Stomach (tissue), 9 donors: Measurements from ENCODE around the gene COL19A1. TPM values are rescaled to one million over a fixed set of nuclear protein-coding genes. Genes with fewer than 3 reads are reported as not detected.

Experiments
- DNase-seq, 2 donors: peaks; one replicate each; pipeline versions ENCODE4 v3.0.0 to v3.0.0-alpha.2; 2013 to 2019
- H3K27ac ChIP-seq, 5 donors: fragments of 200-600 bp in 4 of 5; sonication (generic) in 4 of 5; one replicate each; pipeline ENCODE4 v1.5.1; 2013 to 2019; ENCODE audit warnings: mild to moderate bottlenecking in 1 of 5, moderate library complexity in 1 of 5
- H3K27me3 ChIP-seq, 3 donors: fragments of 200-600 bp; sonication (generic); one replicate each; pipeline ENCODE4 v1.5.1; 2017 to 2019; ENCODE audit warnings: mixed run types in 1 of 3
- H3K36me3 ChIP-seq, 4 donors: fragments of 200-600 bp; sonication (generic); 1 replicate in 3 of 4; 2 replicates in 1 of 4; pipeline ENCODE4 v1.5.1; 2016 to 2019
- H3K4me1 ChIP-seq, 4 donors: fragments of 200-600 bp; sonication (generic); one replicate each; pipeline ENCODE4 v1.5.1; 2016 to 2019
- H3K4me3 ChIP-seq, 4 donors: fragments of 200-600 bp; sonication (generic) in 3 of 4; one replicate each; pipeline ENCODE4 v1.5.1; 2016 to 2019; ENCODE audit warnings: mild to moderate bottlenecking in 1 of 4
- H3K9me3 ChIP-seq, 4 donors: fragments of 200-600 bp; sonication (generic); one replicate each; pipeline ENCODE4 v1.5.1; 2016 to 2019
- EP300 ChIP-seq: sonication (generic); formaldehyde crosslinking; IDR thresholded peaks from one replicate; pipeline ENCODE4 v1.6.1; 2017; ENCODE audit warnings: antibody characterized with exemption
- POLR2A ChIP-seq, 4 donors: fragments of 450-650 bp; IDR thresholded peaks; one replicate each; pipeline ENCODE4 v1.6.1; 2016; ENCODE audit warnings: antibody characterized with exemption in 4 of 4, control low read depth in 2 of 4, mild to moderate bottlenecking in 1 of 4, moderate library complexity in 1 of 4
- POLR2AphosphoS5 ChIP-seq, 3 donors: sonication (generic); formaldehyde crosslinking; IDR thresholded peaks; one replicate each; pipeline ENCODE4 v1.6.1; 2016; ENCODE audit warnings: antibody characterized with exemption in 3 of 3
- WGBS, 5 donors: extraction: QIAGEN DNeasy Blood & Tissue Kit in 3 of 5; methylation state at CpG; one replicate each; pipeline versions ENCODE4 v1.1.5 to v1.1.7; 2013 to 2018; 5-methylcytosine and 5-hydroxymethylcytosine counted together
- intact Hi-C: fragments of 100-400 bp; cut with DNase I; formaldehyde crosslinking; loops from one replicate; pipeline ENCODE4 v1.15.1; 2023; ENCODE audit warnings: low total_unique reads
- polyA plus RNA-seq, 3 donors: library from polyadenylated mRNA; stranded (reverse); fragments of 200-250 nt; gene quantifications; one replicate each; pipeline ENCODE4 v1.2.3, GENCODE V29; 2013
- total RNA-seq, 5 donors: library from RNA; depleted of rRNA; stranded (reverse); fragments of >200 nt; gene quantifications; one replicate each; pipeline versions ENCODE4 v1.1.0 to v1.2.3, GENCODE V29; 2014 to 2016
- TF ChIP-seq, protein P1 (sequence below), 7 experiments: fragments of 450-650 bp in 4 of 7; fragments of 200-600 bp in 3 of 7; sonication (generic) in 3 of 7; IDR thresholded peaks; one replicate each; pipeline ENCODE4 v1.5.1; 2016 to 2019; ENCODE audit warnings: antibody characterized with exemption in 7 of 7, control low read depth in 2 of 7, mild to moderate bottlenecking in 1 of 7
- donor health status: healthy with polysubstance abuse.
- donor health status: Bipolar disorder and iron deficiency.
- donor health status: healthy.

Gene COL19A1
- total and polyA plus RNA-seq, 8 donors: 0.13 to 13.4 (median 2.5) TPM; not detected in 3

DNA sequence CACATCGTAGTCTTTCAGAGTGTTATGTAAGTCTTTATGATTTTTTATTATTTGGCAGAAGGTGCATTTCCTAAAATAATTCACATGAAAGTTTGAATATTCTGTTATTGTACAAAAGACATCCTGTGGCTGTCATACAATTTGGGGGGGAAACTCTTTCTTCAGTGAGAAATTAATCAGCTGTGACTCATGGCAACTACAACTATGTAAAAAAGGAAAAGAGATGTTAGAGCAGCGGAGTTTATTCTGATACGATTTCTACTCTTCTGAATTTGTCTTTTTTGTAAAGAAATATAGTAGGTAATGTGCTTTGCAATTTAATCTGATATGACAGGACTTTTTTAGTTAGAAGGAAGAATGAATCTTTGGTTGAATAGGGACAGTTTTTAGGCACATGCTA, 14.2 kb downstream of the COL19A1 start:
- WGBS, 5 donors: 78 to 85% (median 83%) methylated on average over 3 of the region's 3 CpGs
- intact Hi-C loops: no loop called here
- Histone ChIP-seq H3K27ac (no peak overlapping the region), H3K36me3 (no peaks in the 10 kb centered on the region), H3K9me3 (no peaks in the 10 kb centered on the region), H3K4me3 (no peak overlapping the region), H3K4me1 (no peaks in the 10 kb centered on the region), H3K27me3 (no peaks in the 10 kb centered on the region)
- no peak for DNase-seq
- TF ChIP-seq EP300 (no peak), POLR2AphosphoS5 (IDR thresholded peaks at IDR 0.05) (no peak), POLR2A (IDR thresholded peaks at IDR 0.05) (no peak)
- TF ChIP-seq, protein P1, sequence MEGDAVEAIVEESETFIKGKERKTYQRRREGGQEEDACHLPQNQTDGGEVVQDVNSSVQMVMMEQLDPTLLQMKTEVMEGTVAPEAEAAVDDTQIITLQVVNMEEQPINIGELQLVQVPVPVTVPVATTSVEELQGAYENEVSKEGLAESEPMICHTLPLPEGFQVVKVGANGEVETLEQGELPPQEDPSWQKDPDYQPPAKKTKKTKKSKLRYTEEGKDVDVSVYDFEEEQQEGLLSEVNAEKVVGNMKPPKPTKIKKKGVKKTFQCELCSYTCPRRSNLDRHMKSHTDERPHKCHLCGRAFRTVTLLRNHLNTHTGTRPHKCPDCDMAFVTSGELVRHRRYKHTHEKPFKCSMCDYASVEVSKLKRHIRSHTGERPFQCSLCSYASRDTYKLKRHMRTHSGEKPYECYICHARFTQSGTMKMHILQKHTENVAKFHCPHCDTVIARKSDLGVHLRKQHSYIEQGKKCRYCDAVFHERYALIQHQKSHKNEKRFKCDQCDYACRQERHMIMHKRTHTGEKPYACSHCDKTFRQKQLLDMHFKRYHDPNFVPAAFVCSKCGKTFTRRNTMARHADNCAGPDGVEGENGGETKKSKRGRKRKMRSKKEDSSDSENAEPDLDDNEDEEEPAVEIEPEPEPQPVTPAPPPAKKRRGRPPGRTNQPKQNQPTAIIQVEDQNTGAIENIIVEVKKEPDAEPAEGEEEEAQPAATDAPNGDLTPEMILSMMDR (IDR thresholded peaks at IDR 0.05): no peak

DNA sequence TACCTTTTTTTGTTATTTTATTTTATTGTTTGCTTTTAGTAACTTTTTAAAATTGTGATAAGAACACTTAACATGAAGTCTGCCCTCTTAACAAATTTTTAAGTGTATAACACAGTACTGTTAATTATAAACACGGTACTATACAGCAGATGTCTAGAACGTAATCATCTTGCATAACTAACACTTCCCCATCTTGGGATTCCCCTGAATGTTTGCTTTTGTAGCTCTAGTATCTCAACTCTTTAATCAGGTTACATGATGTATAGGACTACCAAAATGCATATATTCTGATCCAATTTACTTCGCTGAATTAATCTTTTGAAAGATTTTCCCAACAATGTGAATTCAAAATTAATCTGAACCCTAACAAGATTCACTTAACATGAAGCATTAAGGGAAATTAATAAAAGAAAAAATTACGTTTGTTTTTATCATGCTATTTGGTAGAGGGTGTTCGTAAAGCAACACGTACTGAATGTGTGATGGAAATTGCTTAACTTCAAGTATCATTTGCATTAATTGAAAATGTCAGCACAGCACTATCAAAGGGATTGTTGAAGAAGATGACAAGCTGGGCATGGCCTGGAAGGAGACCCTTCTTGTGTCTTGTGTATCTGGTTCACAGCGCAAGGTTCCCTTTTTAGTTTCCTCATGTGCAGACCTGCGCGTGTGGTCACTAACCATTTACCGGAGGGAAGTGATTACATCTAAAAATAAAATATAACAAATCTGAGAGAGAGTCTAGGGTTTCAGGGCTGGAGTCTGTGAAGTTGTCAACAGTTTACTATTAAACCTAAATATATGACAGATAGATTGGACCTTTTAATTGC, 15.2 kb downstream of the COL19A1 start:
- no peak for DNase-seq
- Histone ChIP-seq H3K9me3 (no peaks in the 10 kb centered on the region), H3K27me3 (no peaks in the 10 kb centered on the region), H3K27ac (no peak overlapping the region), H3K36me3 (no peaks in the 10 kb centered on the region), H3K4me1 (no peaks in the 10 kb centered on the region), H3K4me3 (no peak overlapping the region)
- intact Hi-C loops: no loop called here
- WGBS, 5 donors: 72 to 84% (median 77%) methylated on average over 10 of the region's 10 CpGs
- TF ChIP-seq POLR2A (IDR thresholded peaks at IDR 0.05) (no peak), POLR2AphosphoS5 (IDR thresholded peaks at IDR 0.05) (no peak), EP300 (no peak)
- TF ChIP-seq, protein P1 (IDR thresholded peaks at IDR 0.05): no peak

DNA sequence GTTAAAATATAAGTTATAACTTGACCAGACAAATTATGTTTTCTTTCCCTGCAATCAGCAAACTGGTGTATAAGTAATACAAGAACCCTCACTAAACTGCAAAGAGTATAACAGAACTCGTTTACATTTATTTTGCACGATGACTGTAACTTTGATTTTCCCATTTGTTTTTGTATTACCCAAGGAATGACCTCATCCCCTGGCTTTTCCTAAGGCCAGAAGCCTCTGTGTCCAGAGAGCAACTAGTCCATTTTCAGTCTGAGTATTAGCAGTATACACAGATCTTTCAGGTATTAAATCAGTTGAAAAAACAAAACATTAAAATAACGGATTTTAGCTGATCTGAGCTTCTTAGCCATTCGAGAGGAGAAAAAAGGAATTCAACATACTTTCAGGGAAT, 17.2 kb downstream of the COL19A1 start:
- no peak overlapping the region for H3K27ac ChIP-seq
- WGBS, 5 donors: 60 to 80% (median 73%) methylated on average over 4 of the region's 4 CpGs
- H3K4me3 ChIP-seq: no peak overlapping the region
- TF ChIP-seq, protein P1 (IDR thresholded peaks at IDR 0.05): no peak
- TF ChIP-seq POLR2A (IDR thresholded peaks at IDR 0.05) (no peak), EP300 (no peak), POLR2AphosphoS5 (IDR thresholded peaks at IDR 0.05) (no peak)
- intact Hi-C loops: no loop called here
- H3K27me3 ChIP-seq: no peaks in the 10 kb centered on the region
- DNase-seq: no peak
- no peaks in the 10 kb centered on the region for H3K9me3 ChIP-seq
- H3K36me3 ChIP-seq: no peaks in the 10 kb centered on the region
- no peaks in the 10 kb centered on the region for H3K4me1 ChIP-seq

DNA sequence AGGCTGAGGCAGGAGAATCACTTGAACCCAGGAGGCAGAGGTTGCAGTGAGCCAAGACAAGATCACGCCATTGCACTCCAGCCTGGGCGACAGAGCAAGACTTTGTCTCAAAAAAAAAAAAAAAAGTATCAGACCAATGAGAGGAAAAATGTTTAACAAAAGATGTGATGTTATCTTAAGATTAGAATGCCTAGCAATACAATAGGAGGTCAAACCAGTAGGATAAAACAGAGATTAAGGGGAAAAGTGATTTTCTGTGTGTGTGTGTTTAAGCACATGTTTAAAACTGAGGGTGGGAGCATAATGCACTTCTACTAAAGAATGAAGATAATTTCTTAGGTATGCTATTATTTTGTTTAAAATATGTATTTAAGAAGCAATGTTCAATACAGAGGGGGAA, 17.9 kb downstream of the COL19A1 start:
- Histone ChIP-seq H3K27me3 (no peaks in the 10 kb centered on the region), H3K9me3 (no peaks in the 10 kb centered on the region), H3K36me3 (no peaks in the 10 kb centered on the region), H3K4me3 (no peak overlapping the region), H3K4me1 (no peaks in the 10 kb centered on the region), H3K27ac (no peak overlapping the region)
- intact Hi-C loops: no loop called here
- TF ChIP-seq EP300: no peak
- no peak for TF ChIP-seq POLR2A (IDR thresholded peaks at IDR 0.05)
- no peak for TF ChIP-seq POLR2AphosphoS5 (IDR thresholded peaks at IDR 0.05)
- TF ChIP-seq, protein P1 (IDR thresholded peaks at IDR 0.05): no peak
- no peak for DNase-seq
- WGBS, 5 donors: 78 to 93% (median 85%) methylated on average over 2 of the region's 2 CpGs
